K562 (cell line): ENCODE results near the gene GMDS.

ENCODE experiments used
- CBX8 ChIP-seq: fragments of 200-600 bp; sonication (generic); IDR thresholded peaks from 2 replicates; pipeline ENCODE4 v1.6.1; 2012; ENCODE audit warnings: borderline replicate concordance, mixed run types, low read depth, mild to moderate bottlenecking, moderate library complexity, mixed read lengths, low read length, control low read depth, inconsistent platforms; ENCODE audit not compliant: poor library complexity, severe bottlenecking; ENCODE audit errors: extremely low read depth
- MBD1 ChIP-seq: fragments of 250-450 bp; sonication (Bioruptor Pico); IDR thresholded peaks from 2 replicates; pipeline ENCODE4 v1.8.0; 2022; ENCODE audit warnings: inconsistent platforms
- TAF9B ChIP-seq: fragments of 450-650 bp; IDR thresholded peaks from 2 replicates; pipeline ENCODE4 v1.6.1; 2018; ENCODE audit warnings: mild to moderate bottlenecking; ENCODE audit not compliant: partially characterized antibody

- TF ChIP-seq MBD1 (CRISPR knock-in tag) (no peak), TAF9B (no peak), CBX8 (no peak)
These were observed 159.0 kb downstream of the GMDS start for GRCh38 chr6:2086326-2086965.
